ENCODE data around the gene C3orf18. TPM values are rescaled to one million over a fixed set of nuclear protein-coding genes. Genes with fewer than 3 reads are reported as not detected.

Gene C3orf18
- total RNA-seq, result 0.68 TPM

DNA sequence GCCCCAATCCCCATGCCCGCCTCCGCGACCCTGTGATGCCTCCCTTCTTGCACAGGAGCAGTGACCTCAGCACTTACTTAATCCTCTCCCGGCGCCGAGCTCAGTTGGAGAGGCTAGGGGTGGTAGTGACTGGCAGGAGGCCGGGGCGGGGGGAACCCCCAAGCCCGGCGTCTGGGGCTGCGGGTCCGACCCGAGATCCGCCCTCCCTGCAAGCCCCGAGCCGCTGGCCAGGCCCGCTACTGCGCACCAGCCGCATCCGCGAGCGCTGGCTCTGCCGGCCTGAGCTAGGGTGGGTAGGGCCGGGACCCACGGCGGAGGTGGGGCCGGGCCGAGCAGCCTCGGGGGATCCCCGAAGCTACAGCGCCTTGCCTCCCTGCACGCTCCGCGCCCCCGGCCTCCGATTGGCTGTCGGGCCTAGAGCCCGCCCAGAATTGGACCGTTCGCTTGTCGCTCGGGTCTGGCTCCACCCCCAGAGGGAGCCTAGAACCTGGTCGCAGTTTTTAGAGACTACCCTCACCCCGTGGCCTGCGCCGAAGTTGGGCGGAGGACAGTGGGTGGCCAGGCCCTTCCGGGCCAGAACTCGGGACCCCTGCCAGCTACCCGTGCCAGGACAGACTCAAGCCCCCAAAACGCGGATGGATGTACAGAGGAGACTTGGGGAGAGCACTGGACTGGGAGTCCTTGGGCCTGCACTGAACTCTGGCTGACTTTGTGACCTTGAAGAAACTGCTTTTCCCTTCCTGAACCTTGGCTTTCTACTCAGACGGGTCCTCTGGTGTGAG lies at the start of gene C3orf18:
TSS of gene C3orf18 (minus strand) at position 362 of the 782 bp plus-strand sequence. CDS start 2,048 bp downstream, outside the sequence.
- peak; percentile 65 for ATAC-seq

DNA sequence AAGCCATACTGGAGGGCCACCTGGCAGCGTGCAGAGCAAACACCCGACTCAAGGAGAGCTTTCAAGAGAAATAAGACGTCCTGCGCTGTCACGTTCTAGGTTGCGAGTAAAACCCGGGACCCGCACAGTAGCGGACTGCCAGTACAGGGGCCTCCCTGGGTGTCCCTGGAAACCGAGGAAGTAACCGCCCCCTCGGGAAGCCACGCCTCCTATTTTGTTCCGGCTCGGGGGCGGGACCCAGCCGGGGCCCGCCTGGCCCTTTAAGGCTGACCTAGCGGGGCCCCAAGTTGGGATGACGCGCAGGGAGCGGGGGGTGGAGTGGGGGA lies 49.2 kb upstream of the C3orf18 start:
- peak; percentile 88 for ATAC-seq

DNA sequence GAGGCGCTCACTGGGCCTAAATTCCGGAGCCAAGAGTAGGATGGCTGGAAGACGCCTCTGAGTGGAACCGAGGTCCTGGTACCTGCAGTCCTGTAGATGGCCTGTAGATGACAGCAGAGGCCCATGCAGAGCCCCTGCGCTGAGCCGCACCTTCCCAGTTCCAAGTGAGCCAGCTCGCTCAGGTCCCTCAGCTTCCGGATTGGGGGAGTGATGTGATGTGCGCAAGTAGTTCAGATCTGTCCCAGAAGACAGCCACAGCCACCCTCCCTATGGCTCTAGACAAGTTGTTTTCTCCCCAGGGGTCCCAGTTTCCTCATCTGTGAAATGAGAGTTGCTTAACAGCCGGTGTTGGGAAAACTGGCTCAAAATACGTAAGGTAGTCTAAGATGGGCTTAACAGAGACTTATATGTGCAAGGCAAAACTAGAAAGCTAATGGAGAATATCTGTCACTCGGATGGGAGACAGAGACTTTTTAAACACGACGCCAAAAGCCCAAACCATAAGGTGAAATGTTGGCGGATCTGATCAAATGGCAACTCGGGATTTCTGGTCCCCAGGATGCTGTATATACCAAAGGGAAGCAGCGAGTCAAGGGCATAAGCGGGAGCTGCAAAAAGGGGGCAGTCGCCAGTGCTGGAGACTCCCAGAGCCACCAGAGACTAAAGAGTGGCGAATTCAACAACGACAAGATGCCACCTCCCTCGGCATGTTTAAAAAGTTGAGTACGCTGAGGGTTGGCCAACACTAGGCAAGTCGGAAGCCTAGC lies 48.6 kb upstream of the C3orf18 start:
- ATAC-seq, result peak; percentile 70

DNA sequence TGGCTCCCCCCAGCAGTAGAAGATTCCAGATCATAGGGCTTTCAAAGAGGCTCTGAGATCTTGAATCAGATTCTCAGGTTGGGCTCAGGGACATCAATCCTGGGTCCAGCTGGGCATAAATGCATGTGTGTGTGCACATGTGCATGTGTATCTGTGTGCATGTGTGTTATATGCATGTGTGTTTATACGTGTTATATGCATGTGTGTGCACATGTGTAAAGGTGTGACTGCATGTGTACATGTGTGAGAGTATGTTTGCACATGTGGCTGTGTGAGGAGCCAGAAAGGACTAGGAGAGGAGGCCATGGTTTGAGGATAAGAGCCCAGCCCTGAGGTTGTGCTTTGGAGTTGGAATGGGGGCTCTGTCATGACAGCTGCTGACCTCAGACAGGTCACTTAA lies 47.6 kb upstream of the C3orf18 start:
- no peak for ATAC-seq

DNA sequence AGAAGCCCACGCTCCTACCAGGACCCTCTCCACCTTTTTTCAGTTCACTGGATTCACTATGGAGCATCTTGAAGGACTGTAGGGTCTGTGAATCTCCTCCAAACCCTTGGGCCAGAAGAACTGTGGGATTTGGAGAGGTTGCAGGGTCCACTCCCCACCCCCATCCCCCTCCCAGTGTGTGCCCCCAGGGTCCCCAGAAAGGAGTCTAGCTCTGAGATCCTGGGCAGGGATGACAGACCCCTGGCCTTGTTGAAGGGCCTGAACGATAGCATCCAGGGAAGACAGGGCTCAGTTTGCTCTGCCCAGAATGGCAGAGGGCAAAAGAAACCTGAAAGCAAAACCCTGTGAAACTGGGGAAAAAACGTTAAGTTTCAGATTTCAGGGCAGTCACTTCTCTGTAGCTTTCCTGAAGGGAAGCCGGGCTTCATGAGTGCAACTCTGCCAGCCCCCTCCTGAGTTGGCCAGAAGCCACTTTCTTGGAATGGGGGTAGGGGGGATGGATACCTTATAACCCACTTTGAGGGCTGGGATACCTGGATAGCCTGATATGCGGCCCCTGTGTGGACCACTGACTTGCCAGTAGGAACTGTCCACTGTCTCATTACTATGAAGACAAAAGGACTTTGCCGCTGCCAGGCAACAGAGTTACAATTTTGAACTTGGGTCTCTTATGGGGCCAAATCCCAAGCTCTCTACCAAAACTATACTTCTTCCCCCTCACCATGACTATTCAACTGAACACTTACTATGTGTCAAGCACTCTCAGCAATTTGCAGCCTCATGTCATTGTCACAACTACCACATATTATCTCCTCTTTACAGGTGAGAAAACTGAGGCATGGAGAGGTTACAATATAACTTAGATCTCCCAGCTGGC lies 45.7 kb upstream of the C3orf18 start:
- no peak for ATAC-seq

DNA sequence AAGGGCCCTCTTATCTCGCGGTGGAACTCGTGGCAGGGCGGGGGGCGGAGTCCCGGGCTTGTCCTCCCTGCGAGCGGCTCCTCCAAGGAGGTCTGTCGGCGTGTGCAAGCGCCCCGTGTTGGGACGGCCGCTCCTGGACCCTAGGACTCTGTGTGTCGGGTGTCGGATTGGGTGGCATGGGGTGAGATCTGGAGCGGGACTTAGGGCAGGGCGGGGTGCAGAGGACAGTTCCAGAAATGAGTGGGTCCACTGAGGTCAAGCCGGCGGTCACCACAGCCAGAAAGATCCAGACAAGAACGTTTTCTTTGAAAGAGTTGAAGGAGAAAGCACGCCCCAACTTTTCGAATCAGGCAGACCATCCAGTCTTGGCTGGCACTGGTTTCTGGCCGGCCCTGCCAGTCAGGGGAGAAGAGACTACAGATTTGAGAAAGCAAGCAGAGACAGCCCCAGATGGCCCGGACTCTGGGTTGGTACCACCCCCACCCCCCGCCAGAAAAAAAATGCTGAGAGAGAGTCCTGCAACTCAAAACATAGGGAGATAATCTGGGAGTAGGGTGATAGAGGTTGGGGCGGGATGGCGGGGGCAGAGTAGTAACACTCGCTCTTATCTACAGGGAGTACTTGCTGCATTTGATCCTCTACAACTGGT lies 44.8 kb upstream of the C3orf18 start:
- no peak for ATAC-seq

DNA sequence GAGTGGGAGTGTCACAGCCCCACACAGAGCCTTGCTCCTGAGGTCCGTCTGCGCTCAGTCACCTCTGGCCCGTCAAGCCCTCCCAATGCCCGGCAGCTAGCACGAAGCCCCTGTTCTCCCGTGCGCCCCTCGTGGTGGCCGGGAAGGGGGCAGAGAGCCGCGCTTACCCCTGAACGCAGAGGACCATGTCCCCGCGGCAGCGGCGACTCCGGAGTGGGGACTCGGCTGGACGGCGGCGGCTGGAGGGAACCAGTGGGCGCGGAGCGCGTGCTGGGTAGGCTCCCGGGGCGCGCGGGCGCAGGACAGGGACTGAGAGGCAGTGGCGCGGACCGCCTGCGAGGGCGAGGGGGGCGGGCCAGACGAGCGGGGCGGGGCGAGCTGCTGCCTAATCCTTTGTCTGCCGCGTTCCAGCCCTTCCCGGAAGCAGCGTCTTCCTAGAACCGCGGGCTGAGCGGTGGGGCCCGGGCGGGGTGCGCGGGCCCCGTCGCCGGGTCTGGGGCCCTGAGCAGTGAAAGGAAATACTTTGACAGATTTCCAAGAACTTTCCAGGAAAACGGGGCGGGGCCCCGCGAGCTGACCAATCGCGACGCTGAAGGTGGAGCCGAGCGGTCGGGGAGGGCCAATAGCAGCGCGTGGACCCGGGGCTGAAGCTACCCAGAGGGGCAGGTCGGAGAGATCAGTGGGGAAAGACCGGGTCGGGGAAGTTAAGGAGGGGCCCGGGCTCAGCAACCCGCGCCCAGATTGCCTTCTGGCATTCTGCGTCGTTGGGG lies 44.1 kb upstream of the C3orf18 start, which contains the start of gene CISH:
TSS of gene CISH (minus strand) at position 311 of the 770 bp plus-strand sequence. CDS start at position 187, 124 bp downstream.
- peak; percentile 76 for ATAC-seq

DNA sequence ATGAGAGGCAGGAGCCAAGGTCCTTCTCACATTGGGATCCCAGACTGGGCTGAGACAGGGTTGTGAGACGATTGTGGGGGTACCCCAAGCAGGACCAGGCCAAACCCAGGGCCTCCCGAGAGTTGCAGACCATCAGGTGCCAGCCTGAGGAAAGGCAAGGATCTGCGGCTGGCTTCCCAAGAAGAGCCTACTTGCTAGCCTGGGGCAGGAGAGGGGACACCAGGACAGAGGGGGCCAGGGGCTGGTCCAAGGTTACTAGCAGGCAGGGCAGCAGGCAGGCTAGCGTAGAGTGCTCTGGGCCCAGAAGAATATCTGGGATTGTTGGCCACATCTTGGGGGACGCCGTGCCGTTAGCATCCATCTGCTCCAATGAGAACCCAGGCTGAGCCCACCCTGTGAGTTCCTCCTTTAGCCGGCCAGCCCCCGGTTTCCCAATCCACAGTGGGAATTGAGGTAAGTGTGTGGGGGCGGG lies 43.5 kb upstream of the C3orf18 start:
- no peak for ATAC-seq

DNA sequence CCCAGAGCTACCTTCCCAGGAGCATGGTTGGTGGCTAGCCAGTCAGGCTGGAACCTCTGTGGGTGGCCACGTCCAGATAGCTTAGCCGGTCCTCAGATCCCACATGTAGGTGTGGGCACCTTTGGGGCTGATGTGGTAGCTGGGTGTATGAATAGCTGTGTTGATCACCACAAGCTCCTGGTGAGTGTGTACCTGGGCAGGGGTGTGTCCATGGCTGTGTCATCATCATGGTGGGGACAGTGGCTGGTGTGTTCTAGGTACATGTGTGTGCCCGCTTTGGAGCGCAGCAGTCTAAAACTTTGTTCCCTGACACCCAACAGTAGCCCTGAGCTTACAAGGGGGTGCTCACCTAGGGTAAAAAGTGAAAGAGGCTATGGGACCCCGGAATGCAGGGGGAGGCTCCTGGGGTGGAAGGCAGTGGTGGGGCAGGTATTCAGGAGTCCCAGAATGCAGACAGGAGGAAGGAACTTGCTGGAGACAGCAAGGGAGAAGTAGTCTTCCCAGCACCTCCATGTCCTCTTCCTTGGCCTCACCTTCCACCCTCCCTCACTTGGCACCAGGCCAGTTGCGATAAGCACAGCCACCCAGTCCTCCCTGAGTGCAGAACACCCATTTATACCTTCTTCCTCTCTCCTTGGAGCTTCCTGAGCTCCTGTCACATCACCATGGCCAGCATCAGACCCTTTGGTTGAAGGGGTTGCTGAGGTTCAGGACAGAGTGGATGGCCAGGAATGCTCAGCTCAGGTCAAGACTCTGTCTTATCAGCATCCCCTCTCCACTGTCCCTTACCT lies 42.8 kb upstream of the C3orf18 start:
- peak; percentile 34 for ATAC-seq

DNA sequence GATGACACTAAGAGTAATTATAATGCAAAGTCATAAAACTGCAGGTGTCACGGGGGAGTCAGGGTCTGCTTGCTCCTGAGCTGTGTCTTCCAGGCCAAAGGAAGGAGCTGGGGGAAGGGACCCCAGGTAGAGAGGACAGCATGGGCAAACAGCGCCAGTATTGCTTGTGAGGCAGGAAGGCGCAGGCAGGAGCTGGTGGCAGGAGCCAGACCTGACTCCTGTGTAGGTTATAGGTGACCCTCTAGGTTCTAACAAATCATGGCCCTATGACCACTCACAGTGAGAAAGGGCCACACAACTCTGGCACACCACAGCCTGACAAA lies 42.2 kb upstream of the C3orf18 start:
- ATAC-seq, result no peak

DNA sequence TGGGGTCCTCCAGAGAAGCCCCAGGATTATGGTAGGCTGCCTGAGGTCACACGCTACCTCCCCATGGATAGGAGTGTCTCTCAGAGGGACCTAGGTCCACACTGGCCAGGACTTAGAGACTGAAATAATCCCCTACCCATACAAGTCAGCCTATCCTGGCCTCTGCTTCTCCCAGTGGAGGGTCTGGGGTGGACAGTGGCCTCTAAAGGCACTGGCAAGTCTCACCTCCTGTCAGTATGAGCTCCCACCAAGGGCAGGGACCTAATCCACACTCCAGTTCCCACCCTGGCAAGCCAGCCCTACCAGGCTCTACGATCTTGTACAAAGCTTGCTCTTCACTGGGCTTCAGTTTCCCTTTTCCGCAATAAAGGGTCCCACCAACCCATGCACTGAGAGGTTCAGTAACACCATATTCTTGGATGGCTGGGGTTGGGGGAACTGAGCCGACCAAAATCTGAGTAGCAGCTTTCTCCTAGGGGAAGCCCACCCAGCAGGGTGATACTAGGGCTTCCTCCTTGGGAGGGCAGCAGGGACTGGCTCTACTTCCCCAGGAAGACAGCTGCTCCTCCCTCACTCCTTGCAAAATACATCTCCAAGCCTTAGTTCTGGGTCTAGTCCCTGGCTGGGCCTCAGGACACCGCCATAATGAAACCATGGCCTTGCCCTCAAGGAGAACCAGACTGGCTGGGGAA lies 41.7 kb upstream of the C3orf18 start:
- no peak for ATAC-seq

DNA sequence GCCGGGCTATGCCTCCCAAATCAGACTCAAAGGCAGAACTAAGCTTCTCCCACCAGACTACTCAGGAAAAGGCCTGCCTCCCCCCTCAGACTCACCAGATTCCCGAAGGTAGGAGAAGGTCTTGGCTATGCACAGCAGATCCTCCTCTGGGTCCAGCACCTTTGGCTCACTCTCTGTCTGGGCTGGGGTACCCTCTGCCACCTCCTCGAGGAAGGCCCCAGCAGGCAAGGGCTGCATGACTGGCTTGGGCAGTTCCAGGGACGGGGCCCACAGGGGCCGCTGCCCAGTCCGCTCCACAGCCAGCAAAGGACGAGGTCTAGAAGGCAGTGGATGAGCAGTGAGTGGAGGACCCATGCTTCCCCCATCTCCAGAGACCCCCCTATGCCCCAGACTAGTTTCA lies 40.7 kb upstream of the C3orf18 start:
- ATAC-seq, result no peak

DNA sequence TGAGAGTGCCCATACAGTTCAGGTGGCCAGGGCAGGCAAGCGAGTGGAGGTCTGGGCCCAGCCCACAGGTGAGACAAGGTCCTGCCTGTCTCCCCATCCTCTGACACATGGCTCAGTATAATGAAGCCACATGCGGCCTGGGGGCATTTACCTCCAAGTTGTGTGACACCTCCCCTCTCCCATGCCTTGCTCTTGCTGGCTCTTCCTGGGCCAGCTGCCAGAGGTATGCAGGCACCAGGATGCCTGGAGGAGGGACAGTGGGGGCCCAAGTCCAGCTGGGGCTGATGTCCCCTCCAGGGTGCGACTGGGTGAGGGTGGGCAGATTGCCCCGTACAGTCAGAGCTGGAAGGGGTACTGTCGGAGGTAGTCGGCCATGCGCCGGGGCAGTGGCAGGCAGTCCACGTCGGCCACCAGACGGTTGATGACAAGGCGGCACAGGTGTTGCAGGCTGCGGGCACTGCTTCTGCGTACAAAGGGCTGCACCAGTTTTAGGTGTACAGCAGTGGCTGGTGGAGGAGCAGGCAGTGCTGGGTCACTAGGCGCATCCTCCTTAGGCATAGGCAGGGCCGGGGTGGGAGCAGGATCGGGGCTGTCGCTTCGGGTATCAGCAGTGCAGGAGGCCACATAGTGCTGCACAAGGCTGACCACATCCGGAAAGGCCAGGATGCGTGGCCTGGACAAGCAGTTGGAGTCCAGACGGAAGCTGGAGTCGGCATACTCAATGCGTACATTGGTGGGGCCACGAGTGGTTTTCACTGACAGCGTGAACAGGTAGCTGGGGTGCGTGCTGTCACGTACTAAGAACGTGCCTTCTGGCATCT lies 39.9 kb upstream of the C3orf18 start:
- ATAC-seq, result no peak

DNA sequence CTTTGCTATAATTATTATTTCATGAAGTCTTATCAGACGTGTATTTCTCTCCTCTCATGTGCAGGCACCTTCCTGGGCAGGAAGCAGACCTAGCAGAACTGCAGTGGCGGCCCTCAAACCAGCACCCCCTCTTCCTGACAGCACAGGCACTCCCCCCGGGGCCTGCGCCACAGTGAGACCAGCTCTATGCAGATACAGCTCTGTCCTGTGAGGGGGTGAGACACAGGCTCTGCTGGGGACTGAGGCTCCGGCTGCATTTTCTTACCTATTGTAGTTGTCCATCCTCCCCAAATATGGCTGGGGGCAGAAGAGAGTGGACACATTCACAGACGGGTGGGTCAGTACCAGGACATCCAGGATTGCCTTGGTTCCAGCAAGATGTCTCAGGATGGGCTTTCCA lies 39.0 kb upstream of the C3orf18 start:
- ATAC-seq, result no peak

DNA sequence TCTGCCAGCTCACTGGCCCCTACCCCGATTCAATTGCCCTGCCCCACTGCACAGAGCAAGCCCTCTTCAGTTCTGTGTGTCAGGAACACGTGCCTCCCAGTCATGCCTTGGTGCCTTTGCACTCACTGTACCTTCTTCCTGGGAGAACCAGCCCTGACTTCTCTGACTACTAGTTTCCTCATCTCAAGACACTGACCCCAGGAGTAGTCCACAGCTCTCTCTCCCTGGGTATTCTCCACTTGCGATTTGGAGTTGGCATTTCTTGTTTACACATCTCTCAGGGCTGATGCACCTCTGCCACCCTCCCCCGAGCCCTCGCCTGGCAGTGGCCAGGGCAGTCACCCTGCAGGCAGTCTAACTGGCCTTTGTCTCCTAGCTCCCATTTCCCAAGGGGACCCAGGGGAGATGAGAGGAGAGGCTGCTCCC lies 38.4 kb upstream of the C3orf18 start:
- peak; percentile 39 for ATAC-seq

DNA sequence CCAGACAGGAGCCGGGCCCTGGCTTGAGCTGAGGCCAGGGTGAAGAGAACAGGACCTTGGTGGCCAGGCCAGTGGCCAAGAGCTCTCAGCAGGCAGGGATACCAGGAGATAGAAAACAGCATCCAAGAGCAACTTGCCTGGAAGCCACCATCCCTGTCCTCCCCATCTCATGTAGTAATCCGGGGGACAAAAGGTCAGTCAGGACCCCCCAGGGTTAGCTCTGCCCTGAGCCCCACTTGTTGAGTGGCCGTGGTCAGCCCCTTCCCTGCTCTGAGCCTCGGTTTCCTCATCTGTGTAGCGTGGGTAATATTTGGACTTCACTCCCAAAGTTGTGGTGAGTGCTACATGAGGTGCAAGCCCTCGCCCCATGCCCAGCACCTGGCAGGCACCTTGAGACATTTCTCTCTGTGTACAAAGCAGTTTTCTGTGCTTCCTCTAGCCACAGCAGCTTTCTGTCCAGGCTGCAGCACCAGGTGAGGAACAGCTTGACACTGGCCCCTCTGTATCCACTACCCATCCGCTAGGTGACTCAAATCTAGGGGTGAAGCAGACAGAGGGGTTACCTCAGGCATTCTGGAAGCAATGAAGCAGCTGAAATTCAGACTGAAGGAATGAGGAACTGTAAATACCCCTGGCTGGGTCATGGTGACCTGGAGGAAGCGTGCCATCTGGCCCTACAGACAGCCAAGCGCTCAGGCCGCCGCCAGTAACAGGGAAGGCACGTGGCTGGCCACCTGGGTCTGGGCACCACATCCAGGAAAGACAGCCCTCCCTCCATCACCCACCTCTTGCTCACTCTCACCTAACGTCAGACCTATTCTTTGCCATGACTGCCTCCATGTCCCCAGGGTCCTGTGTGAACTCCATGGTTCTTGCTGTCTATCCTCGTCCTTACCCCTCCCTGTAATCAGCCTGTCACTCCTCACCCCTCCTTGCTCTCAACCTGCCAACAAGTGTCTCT lies 37.4 kb upstream of the C3orf18 start:
- ATAC-seq, result peak; percentile 1

DNA sequence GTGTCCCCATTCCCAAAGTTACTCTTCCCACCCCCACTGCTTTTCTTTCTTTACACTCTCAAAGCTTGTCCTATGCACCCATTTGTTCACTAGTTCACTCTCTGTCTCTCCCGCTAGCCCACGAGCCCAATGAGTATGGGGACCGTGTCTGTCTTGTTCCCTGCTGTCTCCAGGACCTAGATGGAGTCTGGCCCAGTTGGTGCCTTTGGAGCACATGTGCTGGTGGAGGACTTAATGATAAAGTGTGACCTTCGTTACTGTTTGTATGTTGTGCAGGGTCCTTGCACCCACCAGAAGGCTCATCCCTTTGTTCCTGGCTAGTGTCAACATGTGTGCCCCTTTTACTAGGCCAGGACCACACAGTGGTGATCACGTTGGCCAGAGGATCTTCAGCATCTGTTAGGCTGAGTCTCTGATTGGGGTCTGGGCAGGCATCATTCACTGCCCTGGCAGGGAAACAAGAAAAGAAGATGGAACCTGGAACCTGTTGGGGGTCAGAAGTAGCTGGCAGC lies 36.6 kb upstream of the C3orf18 start:
- ATAC-seq, result no peak
